GM15510 (cell line): Measurements from ENCODE around the gene ZYG11B.
A peak's percentile ranks its signal among the peaks of the same experiment; 100 is the strongest.

Experiments
- POLR2A ChIP-seq: IDR thresholded peaks from 3 replicates; pipeline ENCODE4 v1.6.1; 2011; ENCODE audit warnings: borderline replicate concordance; ENCODE audit not compliant: insufficient read length; ENCODE audit errors: extremely low read depth

Gene ZYG11B

GRCh38 chr1:52726265-52727113 lies at the start of gene ZYG11B:
Gene ZYG11B, plus strand, starts transcription at chr1:52726453. Its CDS starts 201 bp downstream, at chr1:52726654.
- peak; percentile 82 for TF ChIP-seq POLR2A

DNA sequence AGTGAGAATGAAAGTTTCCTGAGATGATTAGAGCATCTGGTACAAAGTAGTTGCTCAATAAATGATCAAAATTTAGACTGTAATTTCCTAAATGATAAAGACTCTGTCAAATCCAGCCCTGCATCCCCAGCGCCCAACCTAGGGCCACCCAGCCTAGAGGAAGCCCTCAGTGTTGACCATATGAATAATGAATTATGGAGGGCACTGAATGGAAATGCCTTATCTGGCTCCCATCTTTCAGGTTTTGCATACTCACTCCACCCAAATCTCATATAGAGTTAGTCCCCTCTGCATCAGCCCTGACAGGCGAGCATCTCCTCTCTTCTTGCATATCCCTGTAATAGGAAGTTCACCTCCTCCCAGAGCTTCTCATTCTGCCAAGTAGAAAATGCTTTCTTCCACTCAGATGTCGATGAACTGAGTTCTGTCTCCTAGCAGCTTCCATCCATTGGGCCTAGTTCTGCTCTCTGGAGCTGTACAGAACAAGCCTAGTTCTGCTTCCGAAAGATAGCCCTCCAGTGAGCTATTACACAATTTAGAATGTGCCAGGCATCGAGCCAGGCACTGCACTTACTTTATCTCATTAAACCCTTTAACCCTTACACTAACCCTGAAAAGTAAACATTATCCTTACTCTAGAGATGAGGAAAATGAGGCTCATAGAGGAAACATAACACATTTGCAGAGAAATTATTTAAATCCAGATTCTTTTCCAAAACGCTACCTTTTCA lies 49.0 kb upstream of the ZYG11B start:
- no peak for TF ChIP-seq POLR2A

GRCh38 chr1:52679048-52679447 lies 47.2 kb upstream of the ZYG11B start:
- no peak for TF ChIP-seq POLR2A

DNA sequence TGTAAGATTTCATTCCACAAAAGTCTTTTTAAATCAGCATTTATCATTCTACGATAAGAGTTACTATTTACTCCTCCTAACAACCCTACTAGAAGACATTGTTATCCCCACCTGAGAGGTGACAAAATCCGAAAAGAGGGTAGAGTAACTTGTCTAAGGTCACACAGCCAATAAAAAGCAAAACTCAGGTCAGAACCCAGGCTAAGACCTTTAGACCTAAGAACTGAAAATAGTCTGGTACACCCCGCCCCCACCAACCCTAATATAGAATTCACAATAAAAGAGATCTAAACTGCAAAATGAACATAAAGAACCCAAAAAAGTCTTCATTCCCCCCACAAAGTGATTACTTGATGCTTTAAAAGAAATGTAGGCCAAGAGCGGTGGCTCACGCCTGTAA lies 46.8 kb upstream of the ZYG11B start:
- no peak for TF ChIP-seq POLR2A

DNA sequence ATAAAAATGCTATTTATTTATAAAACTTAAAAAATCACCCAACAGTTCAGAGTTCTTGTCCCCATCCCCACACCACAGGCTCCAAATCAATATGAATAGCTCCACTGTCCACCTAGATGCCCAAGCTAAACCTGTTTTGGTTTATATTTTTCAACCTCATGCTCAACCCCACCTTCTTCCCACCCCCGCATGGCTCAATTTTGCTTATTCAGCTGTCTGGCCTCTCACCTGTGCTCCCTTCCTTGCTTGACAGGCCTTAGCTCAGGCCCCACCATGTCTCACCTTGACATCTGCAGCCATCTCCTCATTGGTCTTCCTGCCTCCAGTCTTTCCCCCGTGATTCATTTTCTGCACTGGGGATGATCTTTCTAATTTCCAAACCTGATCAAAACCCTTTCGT lies 45.9 kb upstream of the ZYG11B start:
- no peak for TF ChIP-seq POLR2A

- no peak for TF ChIP-seq POLR2A
Measured at GRCh38 chr1:52681136-52681535, 45.1 kb upstream of the ZYG11B start.

- no peak for TF ChIP-seq POLR2A
Measured at GRCh38 chr1:52683367-52683940, 42.8 kb upstream of the ZYG11B start.

DNA sequence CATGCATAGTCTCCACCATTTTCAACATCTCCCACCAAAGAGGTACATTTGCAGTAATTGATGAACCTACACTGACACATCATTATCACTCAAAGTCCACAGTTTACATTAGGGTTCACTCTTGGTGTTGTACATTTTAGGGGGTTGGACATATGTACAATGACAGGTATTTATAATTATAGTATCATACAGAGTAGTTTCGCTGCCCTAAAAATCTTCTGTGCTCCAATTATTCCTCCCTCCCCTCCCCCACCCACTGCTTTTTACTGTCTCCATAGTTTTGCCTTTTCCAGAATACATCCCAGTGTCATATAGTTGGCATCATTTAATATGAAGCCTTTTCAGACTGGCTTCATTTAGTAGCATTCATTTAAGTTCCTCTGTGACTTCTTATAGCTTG lies 41.7 kb upstream of the ZYG11B start:
- no peak for TF ChIP-seq POLR2A

- no peak for TF ChIP-seq POLR2A
Measured at GRCh38 chr1:52686830-52687229, 39.4 kb upstream of the ZYG11B start.

DNA sequence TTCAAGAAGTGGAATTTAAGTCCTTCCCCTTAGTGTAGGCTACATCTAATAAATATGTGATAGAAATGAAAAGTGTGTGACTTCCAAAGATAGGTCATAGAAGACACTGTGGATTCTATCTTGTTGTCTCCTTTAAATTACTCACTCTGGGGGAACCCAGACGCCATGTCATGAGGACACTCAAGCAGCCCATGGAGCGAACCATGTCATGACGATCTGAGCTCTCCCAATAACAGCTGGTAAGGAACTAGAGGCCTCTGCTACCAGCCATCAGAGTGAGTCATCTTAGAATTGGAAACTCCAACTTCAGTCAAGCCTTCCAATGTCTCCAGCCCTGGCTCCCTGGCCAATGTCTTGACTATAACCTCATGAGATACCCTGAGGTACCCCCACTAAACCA lies 34.4 kb upstream of the ZYG11B start:
- TF ChIP-seq POLR2A: no peak

DNA sequence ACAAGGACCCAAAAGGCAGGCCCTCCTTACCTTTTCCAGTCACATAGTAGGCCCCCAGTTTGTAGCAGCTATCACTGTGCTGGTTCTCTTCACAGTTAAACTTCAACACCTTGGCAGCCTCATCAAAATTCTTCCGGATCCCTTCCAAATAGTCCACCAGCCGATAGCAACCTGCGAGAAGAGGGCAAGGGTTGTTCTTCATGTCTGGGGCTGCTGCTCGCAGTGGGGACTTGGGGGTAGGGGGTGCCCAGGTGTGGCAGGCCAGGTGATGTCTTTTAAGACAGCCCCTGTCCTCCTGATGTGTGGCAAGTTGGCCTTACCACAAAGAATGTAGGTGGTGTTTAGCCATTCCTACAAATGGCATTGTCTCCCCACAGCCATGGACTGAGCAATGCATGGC lies 33.6 kb upstream of the ZYG11B start:
- TF ChIP-seq POLR2A: no peak

- no peak for TF ChIP-seq POLR2A
Measured at GRCh38 chr1:52693843-52694242, 32.4 kb upstream of the ZYG11B start.

- no peak for TF ChIP-seq POLR2A
Measured at GRCh38 chr1:52695627-52696026, 30.6 kb upstream of the ZYG11B start.

DNA sequence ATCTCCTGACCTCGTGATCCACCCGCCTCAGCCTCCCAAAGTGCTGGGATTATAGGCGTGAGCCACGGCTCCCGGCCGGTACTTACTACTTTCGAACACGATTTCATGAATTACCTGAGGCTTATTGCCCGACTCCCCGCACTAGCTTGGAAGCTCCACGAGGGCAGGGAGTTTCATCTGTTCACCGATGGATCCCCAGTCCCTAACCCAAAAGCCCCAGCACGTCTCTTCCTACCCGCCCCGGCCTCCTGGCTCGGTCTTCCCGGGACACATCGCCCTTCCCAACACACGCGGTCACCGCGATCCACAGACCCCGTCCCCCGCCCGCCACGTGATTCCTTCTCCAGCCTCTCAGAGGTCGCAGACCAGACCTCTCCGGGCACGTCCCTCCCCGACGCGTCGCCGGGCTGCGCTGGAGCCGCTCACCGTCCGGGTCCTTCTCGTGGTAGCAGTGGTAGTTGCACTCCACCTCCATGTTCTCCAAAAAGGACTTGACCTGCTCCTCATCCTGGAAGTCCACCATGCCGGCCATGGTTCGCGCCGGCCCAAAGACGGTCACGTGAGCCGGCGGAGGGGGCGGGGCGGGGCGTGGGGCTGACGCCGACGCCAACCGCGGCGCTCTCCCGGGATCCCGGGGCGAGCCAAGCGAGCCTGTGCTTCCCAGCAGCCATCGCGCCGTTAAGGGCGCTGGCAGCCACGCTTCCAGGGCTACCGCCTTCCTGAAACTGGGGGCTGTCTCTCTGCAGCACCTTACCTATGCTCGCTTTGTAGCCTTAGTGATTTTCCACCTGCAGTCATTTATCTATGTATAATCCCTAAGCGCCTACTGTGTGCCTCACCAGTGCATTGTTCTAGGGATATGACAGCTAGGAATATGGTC lies 28.2 kb upstream of the ZYG11B start, which contains the start of gene COA7:
TSS of gene COA7 (minus strand) at position 553 of the 880 bp plus-strand sequence. CDS start at position 532, 21 bp downstream.
- peak; percentile 73 for TF ChIP-seq POLR2A
